Measurements from ENCODE around the gene COA8.

DNA sequence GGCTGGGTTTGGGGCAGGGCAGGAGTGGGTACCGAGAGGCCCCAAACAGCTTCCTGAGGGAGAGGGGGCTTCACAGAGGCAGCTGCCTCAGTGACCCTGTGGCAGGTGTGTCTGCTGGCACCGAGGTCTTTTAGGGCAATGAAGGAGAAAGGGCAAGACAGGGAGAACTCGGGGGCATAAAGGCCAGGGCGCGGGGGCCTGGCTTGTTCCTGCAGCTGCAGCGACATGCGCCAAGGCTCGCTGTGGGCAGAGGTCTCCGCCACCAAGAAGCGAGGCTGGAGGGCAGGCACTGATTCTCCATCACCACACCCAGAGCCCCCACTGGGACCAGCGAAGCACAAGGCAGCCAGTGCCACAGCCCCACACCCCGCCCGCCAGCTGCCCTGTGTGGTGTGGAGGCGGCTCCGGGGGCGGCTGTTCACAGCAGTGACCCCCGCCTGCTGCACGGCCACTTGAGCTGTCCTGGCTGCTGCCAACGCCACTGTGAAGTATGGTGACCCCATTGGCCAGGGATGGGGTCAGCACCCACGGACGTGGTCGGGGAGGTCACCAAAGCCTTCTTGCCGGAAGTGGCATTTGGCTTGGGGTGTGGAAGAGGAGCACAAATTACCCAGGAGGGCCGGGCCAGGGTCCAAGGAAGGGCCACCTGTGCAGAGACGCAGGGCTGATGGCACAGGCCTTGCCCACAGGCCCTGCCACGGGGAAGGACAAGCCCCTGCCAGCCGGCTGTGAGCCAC lies 16.7 kb upstream of the COA8 start:
- TF ChIP-seq, protein P1, sequence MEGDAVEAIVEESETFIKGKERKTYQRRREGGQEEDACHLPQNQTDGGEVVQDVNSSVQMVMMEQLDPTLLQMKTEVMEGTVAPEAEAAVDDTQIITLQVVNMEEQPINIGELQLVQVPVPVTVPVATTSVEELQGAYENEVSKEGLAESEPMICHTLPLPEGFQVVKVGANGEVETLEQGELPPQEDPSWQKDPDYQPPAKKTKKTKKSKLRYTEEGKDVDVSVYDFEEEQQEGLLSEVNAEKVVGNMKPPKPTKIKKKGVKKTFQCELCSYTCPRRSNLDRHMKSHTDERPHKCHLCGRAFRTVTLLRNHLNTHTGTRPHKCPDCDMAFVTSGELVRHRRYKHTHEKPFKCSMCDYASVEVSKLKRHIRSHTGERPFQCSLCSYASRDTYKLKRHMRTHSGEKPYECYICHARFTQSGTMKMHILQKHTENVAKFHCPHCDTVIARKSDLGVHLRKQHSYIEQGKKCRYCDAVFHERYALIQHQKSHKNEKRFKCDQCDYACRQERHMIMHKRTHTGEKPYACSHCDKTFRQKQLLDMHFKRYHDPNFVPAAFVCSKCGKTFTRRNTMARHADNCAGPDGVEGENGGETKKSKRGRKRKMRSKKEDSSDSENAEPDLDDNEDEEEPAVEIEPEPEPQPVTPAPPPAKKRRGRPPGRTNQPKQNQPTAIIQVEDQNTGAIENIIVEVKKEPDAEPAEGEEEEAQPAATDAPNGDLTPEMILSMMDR (IDR thresholded peaks at IDR 0.05) = no peak
- TF ChIP-seq POLR2A (IDR thresholded peaks at IDR 0.05) = no peak
